GM18951 (cell line): ENCODE results near the gene SAMHD1.
"Not testable (repeated sequence)": the region's sequence is repeated elsewhere in the genome, so short reads cannot be mapped to it uniquely, and the experiment has no call there.

Source experiments
- POLR2A ChIP-seq: IDR thresholded peaks from 4 replicates; pipeline ENCODE4 v1.6.1; 2011; ENCODE audit warnings: mild to moderate bottlenecking; ENCODE audit not compliant: insufficient read length, insufficient read depth; ENCODE audit errors: extremely low read depth
- in situ Hi-C: fragments of 300-500 bp; cut with MboI; formaldehyde crosslinking; loops from one replicate; pipeline ENCODE4 v1.12.0; 2022; ENCODE audit warnings: low sequenced_read_pairs, mixed read lengths, inconsistent platforms; ENCODE audit not compliant: unreplicated experiment

SAMHD1 gene

GRCh38 chr20:36951198-36951978 is at the start of gene SAMHD1:
TSS of gene SAMHD1 (minus strand) at chr20:36951708. CDS start at chr20:36951643, 65 bp downstream.
- peak; percentile 92 for TF ChIP-seq POLR2A
- in situ Hi-C loops: no loop called here

- in situ Hi-C loops: not testable (repeated sequence)
Observed at GRCh38 chr20:37000171-37000570, 48.7 kb upstream of the SAMHD1 start.

- in situ Hi-C loops: no loop called here
- no peak for TF ChIP-seq POLR2A
Observed at GRCh38 chr20:36998652-36999051, 47.1 kb upstream of the SAMHD1 start.

- in situ Hi-C loops: no loop called here
- TF ChIP-seq POLR2A: no peak
Observed at GRCh38 chr20:36997121-36997520, 45.6 kb upstream of the SAMHD1 start.

GRCh38 chr20:36994221-36994620 is 42.7 kb upstream of the SAMHD1 start:
- in situ Hi-C loops: not testable (repeated sequence)

- in situ Hi-C loops: no loop called here
- TF ChIP-seq POLR2A: no peak
Observed at GRCh38 chr20:36992802-36993334, 41.4 kb upstream of the SAMHD1 start.

- no peak for TF ChIP-seq POLR2A
- in situ Hi-C loops: no loop called here
Observed at GRCh38 chr20:36991703-36992102, 40.2 kb upstream of the SAMHD1 start.

GRCh38 chr20:36989797-36990196 is 38.3 kb upstream of the SAMHD1 start:
- TF ChIP-seq POLR2A: no peak
- in situ Hi-C loops: no loop called here

- in situ Hi-C loops: no loop called here
- TF ChIP-seq POLR2A: no peak
Observed at GRCh38 chr20:36988494-36988966, 37.0 kb upstream of the SAMHD1 start.

- no peak for TF ChIP-seq POLR2A
Observed at GRCh38 chr20:36984257-36984638, 32.7 kb upstream of the SAMHD1 start.

GRCh38 chr20:36975099-36975818 is 23.8 kb upstream of the SAMHD1 start:
- TF ChIP-seq POLR2A: no peak
- in situ Hi-C loops: no loop called here

More at GRCh38 chr20:36984257-36984638, 32.7 kb upstream of the SAMHD1 start:
- in situ Hi-C loops: no loop called here

- in situ Hi-C loops: no loop called here
- no peak for TF ChIP-seq POLR2A
Observed at GRCh38 chr20:36974660-36975059, 23.2 kb upstream of the SAMHD1 start.

- in situ Hi-C loops: no loop called here
- TF ChIP-seq POLR2A: no peak
Observed at GRCh38 chr20:36971103-36971502, 19.6 kb upstream of the SAMHD1 start.

- TF ChIP-seq POLR2A: no peak
Observed at GRCh38 chr20:36969478-36970186, 18.1 kb upstream of the SAMHD1 start.

GRCh38 chr20:36969051-36969450 is 17.5 kb upstream of the SAMHD1 start:
- no peak for TF ChIP-seq POLR2A
- in situ Hi-C loops: no loop called here

More at GRCh38 chr20:36969478-36970186, 18.1 kb upstream of the SAMHD1 start:
- in situ Hi-C loops: no loop called here
